Neural progenitor cell (in vitro differentiated cells): ENCODE data around the gene JAKMIP2. TPM values are rescaled to one million over a fixed set of nuclear protein-coding genes. Genes with fewer than 3 reads are reported as not detected.
"Not testable (repeated sequence)": the region's sequence is repeated elsewhere in the genome, so short reads cannot be mapped to it uniquely, and the experiment has no call there.

Source experiments
- DNase-seq: peaks from one replicate; pipeline ENCODE4 v3.0.0-alpha.2; 2016; ENCODE audit warnings: low spot score
- H2AFZ ChIP-seq: fragments of 200-600 bp; sonication (generic); replicated peaks from 2 replicates; pipeline ENCODE4 v1.6.1; 2016; ENCODE audit warnings: antibody characterized with exemption
- H3F3A ChIP-seq: fragments of 200-600 bp; sonication (generic); 2 replicates; pipeline ENCODE4 v1.6.1; 2016; ENCODE audit warnings: antibody characterized with exemption, low read depth
- H3K27ac ChIP-seq: fragments of 200-600 bp; sonication (generic); 2 replicates; pipeline ENCODE4 v1.5.1; 2016; ENCODE audit warnings: mild to moderate bottlenecking
- H3K27me3 ChIP-seq: fragments of 200-600 bp; sonication (generic); 2 replicates; pipeline ENCODE4 v1.6.1; 2016; ENCODE audit warnings: mild to moderate bottlenecking, moderate library complexity
- H3K36me3 ChIP-seq: fragments of 200-600 bp; sonication (generic); 2 replicates; pipeline ENCODE4 v1.5.1; 2016
- H3K4me1 ChIP-seq: fragments of 200-600 bp; sonication (generic); 2 replicates; pipeline ENCODE4 v1.6.1; 2016; ENCODE audit warnings: mixed run types
- H3K4me2 ChIP-seq: fragments of 200-600 bp; sonication (generic); 2 replicates; pipeline ENCODE4 v1.6.1; 2016
- H3K4me3 ChIP-seq: fragments of 200-600 bp; sonication (generic); 2 replicates; pipeline ENCODE4 v1.5.1; 2016
- H3K79me2 ChIP-seq: fragments of 200-600 bp; sonication (generic); 2 replicates; pipeline ENCODE4 v1.6.1; 2016; ENCODE audit warnings: low read depth
- H3K9ac ChIP-seq: fragments of 200-600 bp; sonication (generic); 2 replicates; pipeline ENCODE4 v1.6.1; 2016
- H3K9me3 ChIP-seq: fragments of 200-600 bp; sonication (generic); 2 replicates; pipeline ENCODE4 v1.5.1; 2016; ENCODE audit warnings: low read depth
- H4K20me1 ChIP-seq: fragments of 200-600 bp; sonication (generic); 2 replicates; pipeline ENCODE4 v1.6.1; 2016; ENCODE audit warnings: low read depth
- H3K27ac Mint-ChIP-seq: 3 replicates; pipeline ENCODE4 v1.8.0; 2021; ENCODE audit warnings: mixed read lengths
- H3K27me3 Mint-ChIP-seq: 2 replicates; pipeline ENCODE4 v1.8.0; 2022; ENCODE audit warnings: low read depth, mild to moderate bottlenecking, inconsistent platforms, moderate library complexity, mixed read lengths; ENCODE audit not compliant: insufficient read depth
- H3K36me3 Mint-ChIP-seq: 3 replicates; pipeline ENCODE4 v1.8.0; 2021; ENCODE audit warnings: mixed read lengths
- H3K4me1 Mint-ChIP-seq: 3 replicates; pipeline ENCODE4 v1.8.0; 2021; ENCODE audit warnings: mixed read lengths
- H3K4me3 Mint-ChIP-seq: 3 replicates; pipeline ENCODE4 v1.8.0; 2021; ENCODE audit warnings: mild to moderate bottlenecking, moderate library complexity, mixed read lengths
- H3K9me3 Mint-ChIP-seq: 3 replicates; pipeline ENCODE4 v1.8.0; 2020; ENCODE audit warnings: mixed read lengths
- CTCF ChIP-seq: fragments of 200-600 bp; sonication (generic); IDR thresholded peaks from 2 replicates; pipeline ENCODE4 v1.5.1; 2017; ENCODE audit warnings: antibody characterized with exemption, mild to moderate bottlenecking
- EZH2 ChIP-seq: fragments of 200-600 bp; sonication (generic); IDR thresholded peaks from 2 replicates; pipeline ENCODE4 v1.6.1; 2017; ENCODE audit warnings: antibody characterized with exemption, mild to moderate bottlenecking, moderate library complexity
- EZH2phosphoT487 ChIP-seq: fragments of 200-600 bp; sonication (generic); IDR thresholded peaks from 2 replicates; pipeline ENCODE4 v1.6.1; 2017; ENCODE audit warnings: antibody characterized with exemption
- total RNA-seq: library from RNA; depleted of rRNA; stranded (reverse); fragments of >200 nt; gene quantifications from 2 replicates; pipeline ENCODE4 v1.2.3, GENCODE V29; 2015; ENCODE audit warnings: low replicate concordance

Gene JAKMIP2
- total RNA-seq, 1 donor from 2014 or later: 8.2 TPM

- Mint-ChIP-seq H3K4me1 (peaks cover 3% of the 10 kb centered on the region), H3K27me3 (no peaks in the 10 kb centered on the region), H3K4me3 (no peak overlapping the region), H3K9me3 (no peaks in the 10 kb centered on the region), H3K27ac (no peak overlapping the region), H3K36me3 (peaks cover 8% of the 10 kb centered on the region)
- Histone ChIP-seq H3K27ac (no peak overlapping the region), H3K36me3 (peaks cover 3% of the 10 kb centered on the region), H3K4me1 (no peaks in the 10 kb centered on the region), H3K9ac (no peak overlapping the region), H3K27me3 (no peaks in the 10 kb centered on the region), H3K4me2 (no peak overlapping the region), H3F3A (peaks cover 30% of the 10 kb centered on the region), H2AFZ (no peak overlapping the region), H3K79me2 (peaks cover 97% of the 10 kb centered on the region), H3K4me3 (no peak overlapping the region), H4K20me1 (no peaks in the 10 kb centered on the region), H3K9me3 (no peaks in the 10 kb centered on the region)
- DNase-seq: no peak
- TF ChIP-seq CTCF: no peak
- no peak for TF ChIP-seq EZH2
- TF ChIP-seq EZH2phosphoT487: no peak
Observed at GRCh38 chr5:147586221-147586620, 196.3 kb downstream of the JAKMIP2 start.

GRCh38 chr5:147582272-147582671 is 200.3 kb downstream of the JAKMIP2 start:
- not testable (repeated sequence) for H3K27ac Mint-ChIP-seq
- H3K36me3 Mint-ChIP-seq: peaks cover 15% of the 10 kb centered on the region
- peaks cover 13% of the 10 kb centered on the region for H3K4me1 Mint-ChIP-seq

GRCh38 chr5:147580418-147580817 is 202.1 kb downstream of the JAKMIP2 start:
- not testable (repeated sequence) for H3K4me2 ChIP-seq, H3K9me3 ChIP-seq, H3K27me3 ChIP-seq, H3K36me3 ChIP-seq, H3K4me3 ChIP-seq, H3K9ac ChIP-seq, DNase-seq, H3K4me3 Mint-ChIP-seq, H3K27me3 Mint-ChIP-seq, H3K27ac ChIP-seq, H4K20me1 ChIP-seq, H2AFZ ChIP-seq
- Histone ChIP-seq H3K79me2 (peaks cover 99% of the 10 kb centered on the region), H3F3A (peaks cover 53% of the 10 kb centered on the region), H3K4me1 (peaks cover 14% of the 10 kb centered on the region)
- Mint-ChIP-seq H3K4me1 (peaks cover 14% of the 10 kb centered on the region), H3K9me3 (peaks cover 12% of the 10 kb centered on the region), H3K27ac (peak overlapping the region; percentile 26), H3K36me3 (peaks cover 15% of the 10 kb centered on the region)

More at GRCh38 chr5:147582272-147582671, 200.3 kb downstream of the JAKMIP2 start:
- Histone ChIP-seq H3K4me1 (peaks cover 11% of the 10 kb centered on the region), H3K79me2 (peaks cover 98% of the 10 kb centered on the region), H3F3A (peaks cover 47% of the 10 kb centered on the region)
- not testable (repeated sequence) for H3K27me3 Mint-ChIP-seq, H3K27me3 ChIP-seq, H3K36me3 ChIP-seq, DNase-seq, H3K4me3 Mint-ChIP-seq, H3K4me2 ChIP-seq, H4K20me1 ChIP-seq, H2AFZ ChIP-seq, H3K9me3 ChIP-seq, H3K27ac ChIP-seq, H3K4me3 ChIP-seq, H3K9ac ChIP-seq
- H3K9me3 Mint-ChIP-seq: peaks cover 12% of the 10 kb centered on the region

- peak overlapping the region; percentile 52 for H3K4me2 ChIP-seq
- TF ChIP-seq CTCF (peak; percentile 85), EZH2 (no peak)
- H3K79me2 ChIP-seq: peaks cover 99% of the 10 kb centered on the region
- peaks cover 5% of the 10 kb centered on the region for H3K27me3 Mint-ChIP-seq
- H3K4me3 Mint-ChIP-seq: peak overlapping the region; percentile 74
- H3K9ac ChIP-seq: no peak overlapping the region
- H3K9me3 ChIP-seq: no peaks in the 10 kb centered on the region
- H3K4me3 ChIP-seq: no peak overlapping the region
- H3K27me3 ChIP-seq: no peaks in the 10 kb centered on the region
- DNase-seq: peak; percentile 68
- peak overlapping the region; percentile 97 for H3K27ac Mint-ChIP-seq
- peaks cover 32% of the 10 kb centered on the region for H3K4me1 ChIP-seq
- peaks cover 68% of the 10 kb centered on the region for H3F3A ChIP-seq
- peak overlapping the region; percentile 13 for H3K27ac ChIP-seq
- H4K20me1 ChIP-seq: no peaks in the 10 kb centered on the region
- no peak overlapping the region for H2AFZ ChIP-seq
- H3K9me3 Mint-ChIP-seq: peaks cover 12% of the 10 kb centered on the region
- H3K36me3 ChIP-seq: no peaks in the 10 kb centered on the region
- H3K4me1 Mint-ChIP-seq: peaks cover 29% of the 10 kb centered on the region
- peaks cover 8% of the 10 kb centered on the region for H3K36me3 Mint-ChIP-seq
Observed at GRCh38 chr5:147578228-147579024, 204.1 kb downstream of the JAKMIP2 start.
